Caco-2 (cell line): ENCODE data around the gene ARHGAP9. TPM values are rescaled to one million over a fixed set of nuclear protein-coding genes. Genes with fewer than 3 reads are reported as not detected.

Experiments used
- BruUV-seq: library from RNA; stranded (reverse); fragments of 400-500 nt; replicated peaks from 2 replicates; lab custom pipeline; 2021; lab: Mats Ljungman, UMichigan
- CTCF ChIA-PET: fragments of 300-600 bp; sonication (Branson Sonifier 250); formaldehyde crosslinking; loops from one replicate; lab custom pipeline; 2022; ENCODE audit warnings: antibody characterized with exemption; lab: Charles Lee
- POLR2A ChIA-PET: fragments of 300-600 bp; sonication (Branson Sonifier 250); formaldehyde crosslinking; loops from one replicate; lab custom pipeline; 2022; ENCODE audit warnings: antibody characterized with exemption; lab: Charles Lee
- DNase-seq, 2 experiments: peaks; one replicate each; pipeline versions ENCODE4 v3.0.0 to v3.0.0-alpha.2; 2020 to 2022
- H3K27me3 ChIP-seq: replicated peaks from 2 replicates; pipeline ENCODE4 v1.6.0; 2011; ENCODE audit warnings: low read length; ENCODE audit not compliant: control insufficient read depth, insufficient read depth
- H3K36me3 ChIP-seq: 2 replicates; pipeline ENCODE4 v1.5.1; 2011; ENCODE audit warnings: low read length; ENCODE audit not compliant: control insufficient read depth, insufficient read depth
- H3K4me1 ChIP-seq: fragments of 250-450 bp; sonication (Bioruptor Pico); 2 replicates; pipeline ENCODE4 v1.5.1; 2020; ENCODE audit warnings: mild to moderate bottlenecking
- H3K4me3 ChIP-seq: 2 replicates; pipeline ENCODE4 v1.5.1; 2011; ENCODE audit warnings: low read depth, mild to moderate bottlenecking, control low read depth, low read length
- H3K9me3 ChIP-seq: fragments of 250-450 bp; sonication (Bioruptor Pico); 2 replicates; pipeline ENCODE4 v1.5.1; 2020; ENCODE audit warnings: mild to moderate bottlenecking, moderate library complexity
- H3K27ac Mint-ChIP-seq: one replicate; pipeline ENCODE4 v1.8.0; 2022; ENCODE audit warnings: mixed read lengths; ENCODE audit not compliant: unreplicated experiment
- H3K27me3 Mint-ChIP-seq: one replicate; pipeline ENCODE4 v1.8.0; 2022; ENCODE audit warnings: mixed read lengths; ENCODE audit not compliant: insufficient read depth, unreplicated experiment
- H3K36me3 Mint-ChIP-seq: one replicate; pipeline ENCODE4 v1.8.0; 2022; ENCODE audit warnings: mild to moderate bottlenecking, mixed read lengths; ENCODE audit not compliant: insufficient read depth, unreplicated experiment
- H3K4me1 Mint-ChIP-seq: one replicate; pipeline ENCODE4 v1.8.0; 2022; ENCODE audit warnings: low read depth, mixed read lengths; ENCODE audit not compliant: unreplicated experiment
- H3K4me3 Mint-ChIP-seq: one replicate; pipeline ENCODE4 v1.8.0; 2022; ENCODE audit warnings: mild to moderate bottlenecking, moderate library complexity, mixed read lengths; ENCODE audit not compliant: unreplicated experiment
- H3K9me3 Mint-ChIP-seq: one replicate; pipeline ENCODE4 v1.8.0; 2022; ENCODE audit warnings: mixed read lengths; ENCODE audit not compliant: unreplicated experiment
- intact Hi-C: fragments of 100-400 bp; cut with micrococcal nuclease; formaldehyde crosslinking; loops from one replicate; pipeline ENCODE4 v1.10.0; 2022; ENCODE audit not compliant: unreplicated experiment
- total RNA-seq: library from RNA; stranded (reverse); gene quantifications from 2 replicates; pipeline ENCODE4 v1.2.3, GENCODE V29; 2022
- TF ChIP-seq, protein P1 (sequence below), 2 experiments: fragments of 200-600 bp in 1 of 2; IDR thresholded peaks; 1 replicate in 1 of 2; 2 replicates in 1 of 2; pipeline versions ENCODE4 v1.5.1 to v1.8.0; 2011 to 2022; ENCODE audit warnings: antibody characterized with exemption in 1 of 2, control low read depth in 1 of 2, inconsistent platforms in 1 of 2, low read depth in 1 of 2, low read length in 1 of 2, mild to moderate bottlenecking in 1 of 2, moderate library complexity in 1 of 2; ENCODE audit not compliant: insufficient read depth in 1 of 2, severe bottlenecking in 1 of 2, unreplicated experiment in 1 of 2

The ARHGAP9 gene
- total RNA-seq, 1 experiment from 2014 or later: 0.75 TPM

- Histone ChIP-seq H3K36me3 (peaks cover 6% of the 10 kb centered on the region), H3K27me3 (no peaks in the 10 kb centered on the region), H3K9me3 (no peaks in the 10 kb centered on the region), H3K4me1 (0 out of 2 replicates have a peak, but pooled peaks cover 7% of the 10 kb centered on the region), H3K4me3 (no peak overlapping the region)
- peaks cover 15% of the 10 kb centered on the region for H3K4me1 Mint-ChIP-seq
- peak overlapping the region; percentile 17 for H3K4me3 Mint-ChIP-seq
- no TSS peak for BruUV-seq
- H3K36me3 Mint-ChIP-seq: peaks cover 75% of the 10 kb centered on the region
- TF ChIP-seq, protein P1, sequence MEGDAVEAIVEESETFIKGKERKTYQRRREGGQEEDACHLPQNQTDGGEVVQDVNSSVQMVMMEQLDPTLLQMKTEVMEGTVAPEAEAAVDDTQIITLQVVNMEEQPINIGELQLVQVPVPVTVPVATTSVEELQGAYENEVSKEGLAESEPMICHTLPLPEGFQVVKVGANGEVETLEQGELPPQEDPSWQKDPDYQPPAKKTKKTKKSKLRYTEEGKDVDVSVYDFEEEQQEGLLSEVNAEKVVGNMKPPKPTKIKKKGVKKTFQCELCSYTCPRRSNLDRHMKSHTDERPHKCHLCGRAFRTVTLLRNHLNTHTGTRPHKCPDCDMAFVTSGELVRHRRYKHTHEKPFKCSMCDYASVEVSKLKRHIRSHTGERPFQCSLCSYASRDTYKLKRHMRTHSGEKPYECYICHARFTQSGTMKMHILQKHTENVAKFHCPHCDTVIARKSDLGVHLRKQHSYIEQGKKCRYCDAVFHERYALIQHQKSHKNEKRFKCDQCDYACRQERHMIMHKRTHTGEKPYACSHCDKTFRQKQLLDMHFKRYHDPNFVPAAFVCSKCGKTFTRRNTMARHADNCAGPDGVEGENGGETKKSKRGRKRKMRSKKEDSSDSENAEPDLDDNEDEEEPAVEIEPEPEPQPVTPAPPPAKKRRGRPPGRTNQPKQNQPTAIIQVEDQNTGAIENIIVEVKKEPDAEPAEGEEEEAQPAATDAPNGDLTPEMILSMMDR (IDR thresholded peaks at IDR 0.05; ENCODE audit: insufficient read depth in 1 of 2, low read depth in 1 of 2, low read length in 1 of 2, severe bottlenecking in 1 of 2, unreplicated experiment in 1 of 2): peak; percentile 16 to 34
- ChIA-PET POLR2A (no interaction called here), CTCF (no interaction called here)
- no peaks in the 10 kb centered on the region for H3K27me3 Mint-ChIP-seq
- H3K27ac Mint-ChIP-seq: peak overlapping the region; percentile 55
- intact Hi-C loops: no loop called here
- no peaks in the 10 kb centered on the region for H3K9me3 Mint-ChIP-seq
- no peak for DNase-seq
These were observed 12.0 kb upstream of the ARHGAP9 start for GRCh38 chr12:57491393-57492280.

DNA sequence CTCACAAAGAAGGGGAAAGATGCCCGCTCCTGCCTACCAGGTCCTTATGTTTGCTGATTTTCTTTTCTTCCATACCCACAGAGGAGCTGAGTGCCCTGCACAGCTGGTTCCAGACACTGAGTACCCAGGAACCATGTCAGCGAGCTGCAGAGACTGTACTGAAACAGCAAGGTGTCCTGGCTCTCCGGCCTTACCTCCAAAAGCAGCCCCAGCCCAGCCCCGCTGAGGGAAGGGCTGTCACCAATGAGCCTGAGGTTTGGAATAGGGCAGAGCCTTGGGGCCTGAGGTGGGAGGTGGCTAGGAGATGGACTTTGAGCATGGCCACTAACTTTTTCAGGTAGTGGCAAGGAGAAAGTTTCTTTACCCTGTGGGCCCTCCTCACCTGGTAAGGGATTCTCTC, 10.5 kb upstream of the ARHGAP9 start:
- Mint-ChIP-seq H3K36me3 (peaks cover 60% of the 10 kb centered on the region), H3K4me1 (peaks cover 15% of the 10 kb centered on the region), H3K4me3 (no peak overlapping the region), H3K27ac (no peak overlapping the region), H3K9me3 (no peaks in the 10 kb centered on the region), H3K27me3 (no peaks in the 10 kb centered on the region)
- CTCF ChIA-PET: interaction anchor here (1.0 kb wide), 1 partner anchor 183 kb away, joined by 3 read pairs; no protein-coding TSS in a partner anchor
- Histone ChIP-seq H3K4me3 (no peak overlapping the region), H3K9me3 (no peaks in the 10 kb centered on the region), H3K27me3 (no peaks in the 10 kb centered on the region), H3K36me3 (peaks cover 6% of the 10 kb centered on the region), H3K4me1 (0 out of 2 replicates have a peak, but pooled peaks cover 7% of the 10 kb centered on the region)
- no peak for DNase-seq
- TF ChIP-seq, protein P1 (IDR thresholded peaks at IDR 0.05; ENCODE audit: insufficient read depth in 1 of 2, low read depth in 1 of 2, low read length in 1 of 2, severe bottlenecking in 1 of 2, unreplicated experiment in 1 of 2): no peak
- POLR2A ChIA-PET: no interaction called here
- no TSS peak for BruUV-seq
- intact Hi-C loops: no loop called here

DNA sequence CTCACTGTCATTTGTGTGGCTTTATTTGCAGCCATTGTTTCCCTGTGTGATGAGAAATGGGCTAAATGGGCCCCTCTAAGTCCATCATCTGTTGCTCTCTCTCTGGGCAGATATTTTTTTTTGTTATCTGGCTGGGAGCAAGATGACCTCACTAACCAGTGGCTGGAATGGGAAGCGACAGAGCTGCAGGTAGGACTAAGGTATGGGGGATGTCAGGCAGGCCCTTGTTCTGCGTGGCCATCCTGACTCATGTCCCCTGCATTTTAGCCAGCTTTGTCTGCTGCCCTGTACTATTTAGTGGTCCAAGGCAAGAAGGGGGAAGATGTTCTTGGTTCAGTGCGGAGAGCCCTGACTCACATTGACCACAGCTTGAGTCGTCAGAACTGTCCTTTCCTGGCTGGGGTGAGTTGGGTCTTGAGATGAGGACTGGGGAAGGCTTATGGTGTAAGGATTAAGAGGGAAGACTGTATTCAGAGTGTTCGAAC, 9.5 kb upstream of the ARHGAP9 start:
- no peaks in the 10 kb centered on the region for H3K9me3 ChIP-seq
- Mint-ChIP-seq H3K36me3 (peaks cover 52% of the 10 kb centered on the region), H3K27me3 (no peaks in the 10 kb centered on the region), H3K4me3 (peak overlapping the region; percentile 94), H3K27ac (peak overlapping the region; percentile 97), H3K4me1 (peaks cover 15% of the 10 kb centered on the region), H3K9me3 (no peaks in the 10 kb centered on the region)
- no peak for DNase-seq
- peak overlapping the region; percentile 87 for H3K4me3 ChIP-seq
- CTCF ChIA-PET: no interaction called here
- 0 out of 2 replicates have a peak, but pooled peaks cover 7% of the 10 kb centered on the region for H3K4me1 ChIP-seq
- BruUV-seq: no TSS peak
- POLR2A ChIA-PET: interaction anchor here (0.6 to 1.1 kb wide), 3 partner anchors 28 to 462 kb away, joined by 3 to 7 read pairs (median 5); partner anchors contain the start of gene DDIT3
- intact Hi-C loops: no loop called here
- TF ChIP-seq, protein P1 (IDR thresholded peaks at IDR 0.05; ENCODE audit: insufficient read depth in 1 of 2, low read depth in 1 of 2, low read length in 1 of 2, severe bottlenecking in 1 of 2, unreplicated experiment in 1 of 2): no peak
- peaks cover 6% of the 10 kb centered on the region for H3K36me3 ChIP-seq
- no peaks in the 10 kb centered on the region for H3K27me3 ChIP-seq
